ENCODE measurements around the gene PPP6R2.
"Not testable (repeated sequence)": the region's sequence is repeated elsewhere in the genome, so short reads cannot be mapped to it uniquely, and the experiment has no call there.

Gene PPP6R2

DNA sequence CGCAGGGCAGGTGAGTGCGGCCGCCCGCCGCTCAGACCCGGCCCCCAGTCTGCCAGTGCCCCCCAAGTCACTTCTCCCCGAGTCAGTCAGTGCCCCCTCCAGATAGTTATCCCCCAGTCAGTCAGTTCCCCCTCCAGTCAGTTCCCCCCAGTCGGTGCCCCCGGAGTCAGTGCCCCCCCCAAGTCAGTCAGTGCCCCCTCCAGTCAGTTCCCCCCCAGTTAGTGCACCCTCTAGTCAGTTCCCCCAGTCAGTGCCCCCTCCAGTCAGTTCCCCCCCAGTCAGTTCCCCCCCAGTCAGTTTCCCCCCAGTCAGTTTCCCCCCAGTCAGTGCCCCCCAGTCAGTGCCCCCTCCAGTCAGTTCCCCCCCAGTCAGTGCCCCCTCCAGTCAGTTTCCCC is 411 bp downstream of the PPP6R2 start:
- DNase-seq (ENCODE audit: low read depth) = no peak

GRCh38 chr22:50346470-50346869 is 3.3 kb downstream of the PPP6R2 start:
- no peak for DNase-seq (ENCODE audit: low read depth)

DNA sequence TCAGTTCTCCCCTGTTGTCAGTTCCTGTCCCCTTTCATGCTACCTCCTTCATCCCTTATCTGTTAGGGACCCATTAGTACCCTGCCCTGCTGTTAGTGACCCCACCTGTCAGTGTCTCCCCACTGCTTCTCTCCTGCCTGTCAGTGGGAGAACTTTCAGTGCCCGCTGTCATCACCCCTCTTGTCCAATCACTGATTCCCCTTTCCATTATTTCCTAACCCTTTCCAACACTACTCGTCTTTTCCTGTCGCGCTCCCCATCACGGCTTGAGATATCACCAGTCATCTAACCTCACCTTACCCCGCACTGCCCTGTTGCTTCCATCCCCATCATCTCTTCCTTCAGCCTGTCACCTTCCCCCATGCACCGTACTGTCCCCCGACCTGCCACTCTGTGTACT is 4.0 kb downstream of the PPP6R2 start:
- DNase-seq (ENCODE audit: low read depth) = no peak

GRCh38 chr22:50348058-50348457 is 4.9 kb downstream of the PPP6R2 start:
- no peak for DNase-seq (ENCODE audit: low read depth)

GRCh38 chr22:50356186-50356585 is 13.1 kb downstream of the PPP6R2 start:
- DNase-seq (ENCODE audit: low read depth) = no peak

- DNase-seq (ENCODE audit: low read depth) = no peak
Observed at GRCh38 chr22:50357222-50357621, 14.1 kb downstream of the PPP6R2 start.

- no peak for DNase-seq (ENCODE audit: low read depth)
Observed at GRCh38 chr22:50357756-50358155, 14.6 kb downstream of the PPP6R2 start.

- no peak for DNase-seq (ENCODE audit: low read depth)
Observed at GRCh38 chr22:50360578-50360977, 17.5 kb downstream of the PPP6R2 start.

GRCh38 chr22:50361222-50361621 is 18.1 kb downstream of the PPP6R2 start:
- no peak for DNase-seq (ENCODE audit: low read depth)

DNA sequence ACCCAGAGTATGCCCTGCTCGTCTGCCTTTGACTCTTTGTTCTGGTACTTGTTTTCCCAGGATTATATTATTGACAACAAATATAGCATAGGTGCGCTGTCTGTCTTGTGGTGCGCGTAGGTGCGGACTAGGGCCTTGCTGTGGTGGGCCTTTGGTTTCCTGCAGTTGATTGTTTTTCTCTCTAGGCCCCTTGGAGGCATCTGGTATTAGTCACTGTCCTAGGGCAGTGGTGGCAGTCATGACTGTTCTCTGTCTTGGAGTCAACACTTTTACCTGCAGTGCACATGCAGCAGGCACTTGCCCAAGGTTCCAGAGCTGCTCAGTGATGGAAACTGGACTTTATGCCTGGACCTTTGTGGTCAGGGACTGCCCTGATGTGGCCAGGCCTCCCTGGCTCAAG is 18.6 kb downstream of the PPP6R2 start:
- no peak for DNase-seq (ENCODE audit: low read depth)

DNA sequence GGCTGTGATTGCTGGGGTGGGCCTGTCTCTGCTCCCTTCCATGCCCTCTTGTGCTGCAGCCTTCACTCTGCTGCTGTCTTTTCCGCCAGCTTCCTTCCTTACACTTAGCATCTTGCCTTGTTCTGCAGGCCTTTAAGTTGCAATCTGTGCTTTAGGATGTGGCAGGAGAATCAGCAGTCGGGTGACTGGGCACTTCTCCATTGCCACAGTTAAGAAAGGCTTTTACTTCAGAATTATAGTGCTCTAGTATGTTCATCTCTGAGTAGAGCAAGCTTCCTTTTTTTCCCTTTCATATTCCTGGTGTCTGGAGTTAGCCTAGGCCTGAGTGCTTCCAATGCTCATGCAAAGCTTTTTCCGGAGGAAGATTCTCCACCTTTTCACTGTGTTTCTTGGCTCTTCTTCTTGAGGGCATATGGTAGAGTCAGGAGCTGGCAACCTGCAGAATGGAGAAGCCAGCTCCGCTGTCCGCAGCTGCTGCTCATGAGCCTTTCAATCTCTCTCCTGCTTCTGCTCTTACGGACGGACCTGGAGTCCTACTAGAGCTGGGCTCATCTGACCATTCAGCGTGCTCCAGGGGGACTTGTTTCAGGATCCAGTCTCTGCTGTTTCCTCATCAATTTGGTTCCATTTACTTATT is 20.2 kb downstream of the PPP6R2 start:
- DNase-seq (ENCODE audit: low read depth) = no peak

DNA sequence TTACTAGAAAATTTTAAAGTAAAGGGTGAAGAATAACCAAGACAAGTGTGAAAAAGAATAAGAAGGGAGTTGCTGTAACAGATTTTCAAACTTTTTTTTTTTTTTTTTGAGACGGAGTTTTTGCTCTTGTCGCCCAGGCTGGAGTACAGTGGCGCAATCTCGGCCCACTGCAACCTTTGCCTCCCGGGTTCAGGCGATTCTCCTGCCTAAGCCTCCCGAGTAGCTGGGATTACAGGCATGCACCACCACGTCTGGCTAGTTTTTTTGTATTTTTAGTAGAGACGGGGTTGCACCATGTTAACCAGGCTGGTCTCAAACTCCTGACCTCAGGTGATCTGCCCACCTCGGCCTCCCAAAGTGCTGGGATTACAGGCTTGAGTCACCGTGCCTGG is 20.7 kb downstream of the PPP6R2 start:
- not testable (repeated sequence) for DNase-seq (ENCODE audit: low read depth)

GRCh38 chr22:50367778-50368500 is 24.8 kb downstream of the PPP6R2 start:
- no peak for DNase-seq (ENCODE audit: low read depth)

DNA sequence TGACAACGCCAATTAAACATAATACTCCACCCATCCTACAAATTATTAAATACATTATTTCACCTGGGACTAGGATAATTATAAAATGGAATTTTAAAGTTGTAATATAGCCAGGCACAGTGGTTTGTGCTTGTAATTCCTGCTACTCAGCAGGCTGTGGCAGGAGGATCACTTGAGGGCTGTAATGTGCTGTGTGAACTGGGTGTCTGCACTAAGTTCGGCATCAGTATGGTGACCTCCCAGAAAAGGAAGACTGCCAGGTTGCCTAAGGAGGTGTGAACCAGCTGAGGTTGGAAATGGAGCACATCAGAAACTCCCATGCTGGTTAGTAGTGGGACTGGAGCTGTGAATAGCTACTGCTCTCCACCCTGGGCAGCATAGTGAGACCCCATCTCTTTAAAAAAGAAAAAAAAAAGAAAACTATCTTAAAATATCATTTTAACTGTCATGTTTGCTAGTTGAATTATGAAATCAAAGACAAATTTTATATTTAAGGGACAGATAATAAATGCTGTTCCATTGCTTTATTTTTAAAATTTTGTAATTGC is 28.0 kb downstream of the PPP6R2 start:
- no peak for DNase-seq (ENCODE audit: low read depth)

DNA sequence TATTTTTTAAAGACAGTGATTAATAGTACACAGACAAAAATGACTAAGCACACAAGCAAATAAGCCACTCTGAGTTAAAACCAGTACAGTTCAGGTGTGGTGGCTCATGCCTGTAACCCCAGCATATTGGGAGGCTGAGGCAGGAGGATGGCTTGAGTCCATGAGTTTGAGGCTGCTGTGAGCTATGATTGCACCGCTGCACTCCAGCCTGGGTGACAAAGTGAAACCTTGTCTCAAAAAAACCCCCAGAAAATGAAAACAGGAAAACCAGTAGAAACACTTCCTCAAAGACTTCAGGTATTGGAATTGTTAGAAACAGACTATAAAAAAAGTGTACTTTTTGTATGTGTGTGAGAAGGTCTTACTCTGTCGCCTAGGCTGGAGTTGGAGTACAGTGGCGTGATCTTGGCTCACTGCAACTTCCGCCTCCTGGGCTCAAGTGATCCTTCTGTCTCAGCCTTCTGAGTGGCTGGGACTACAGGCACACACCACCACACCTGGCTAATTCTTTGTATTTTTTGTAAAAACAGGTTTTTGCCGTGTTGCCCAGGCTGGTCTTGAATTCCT is 33.0 kb downstream of the PPP6R2 start:
- no peak for DNase-seq (ENCODE audit: low read depth)

DNA sequence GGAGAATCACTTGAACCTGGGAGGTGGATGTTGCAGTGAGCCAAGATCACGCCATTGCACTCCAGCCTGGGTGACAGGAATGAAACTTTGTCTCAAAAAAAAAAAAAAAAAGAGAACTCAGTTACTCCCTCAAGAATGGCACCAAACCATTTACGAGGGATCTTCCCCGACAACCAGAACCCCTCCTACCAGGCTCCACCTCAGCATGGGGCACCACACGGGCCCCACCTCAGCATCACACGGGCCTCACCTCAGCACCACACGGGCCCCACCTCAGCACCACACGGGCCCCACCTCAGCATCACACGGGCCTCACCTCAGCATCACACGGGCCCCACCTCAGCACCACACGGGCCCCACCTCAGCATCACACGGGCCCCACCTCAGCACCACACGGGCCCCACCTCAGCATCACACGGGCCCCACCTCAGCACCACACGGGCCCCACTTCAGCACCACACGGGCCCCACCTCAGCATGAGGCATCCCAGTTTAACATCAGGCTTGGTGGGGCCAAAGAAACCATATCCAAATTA is 38.0 kb downstream of the PPP6R2 start:
- not testable (repeated sequence) for DNase-seq (ENCODE audit: low read depth)

DNA sequence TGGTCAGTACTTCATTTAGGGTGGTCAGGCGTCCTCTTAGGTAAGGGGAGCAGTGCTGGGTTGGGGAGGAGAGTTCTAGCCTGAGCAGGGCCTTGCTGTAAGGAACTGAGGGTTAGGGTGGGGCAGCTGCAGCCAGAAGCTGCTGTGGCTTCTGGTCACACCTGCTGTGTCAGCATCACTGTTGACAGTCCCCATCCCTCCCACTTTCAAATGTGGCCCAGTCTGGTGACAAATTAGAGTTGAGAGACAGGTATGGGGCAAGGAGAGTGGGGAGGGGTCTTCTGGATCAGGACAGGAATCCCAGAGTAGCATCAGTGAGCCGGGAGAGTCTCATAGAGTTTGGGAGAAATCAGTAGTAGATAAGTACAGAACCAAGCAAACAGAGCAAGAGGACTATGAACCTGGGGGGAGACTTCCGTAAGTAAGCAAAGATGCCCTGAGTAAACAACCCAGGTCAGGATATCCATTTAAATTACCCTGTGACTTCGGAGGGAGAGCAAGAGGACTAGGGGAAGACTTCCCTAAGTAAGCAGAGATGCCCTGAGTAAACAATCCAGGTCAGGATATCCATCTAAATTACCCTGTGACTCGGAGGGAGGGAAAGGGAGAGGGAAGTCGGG is 53.7 kb downstream of the PPP6R2 start:
- DNase-seq (ENCODE audit: low read depth) = no peak

- DNase-seq (ENCODE audit: low read depth) = not testable (repeated sequence)
Observed at GRCh38 chr22:50397371-50398060, 54.4 kb downstream of the PPP6R2 start.

DNA sequence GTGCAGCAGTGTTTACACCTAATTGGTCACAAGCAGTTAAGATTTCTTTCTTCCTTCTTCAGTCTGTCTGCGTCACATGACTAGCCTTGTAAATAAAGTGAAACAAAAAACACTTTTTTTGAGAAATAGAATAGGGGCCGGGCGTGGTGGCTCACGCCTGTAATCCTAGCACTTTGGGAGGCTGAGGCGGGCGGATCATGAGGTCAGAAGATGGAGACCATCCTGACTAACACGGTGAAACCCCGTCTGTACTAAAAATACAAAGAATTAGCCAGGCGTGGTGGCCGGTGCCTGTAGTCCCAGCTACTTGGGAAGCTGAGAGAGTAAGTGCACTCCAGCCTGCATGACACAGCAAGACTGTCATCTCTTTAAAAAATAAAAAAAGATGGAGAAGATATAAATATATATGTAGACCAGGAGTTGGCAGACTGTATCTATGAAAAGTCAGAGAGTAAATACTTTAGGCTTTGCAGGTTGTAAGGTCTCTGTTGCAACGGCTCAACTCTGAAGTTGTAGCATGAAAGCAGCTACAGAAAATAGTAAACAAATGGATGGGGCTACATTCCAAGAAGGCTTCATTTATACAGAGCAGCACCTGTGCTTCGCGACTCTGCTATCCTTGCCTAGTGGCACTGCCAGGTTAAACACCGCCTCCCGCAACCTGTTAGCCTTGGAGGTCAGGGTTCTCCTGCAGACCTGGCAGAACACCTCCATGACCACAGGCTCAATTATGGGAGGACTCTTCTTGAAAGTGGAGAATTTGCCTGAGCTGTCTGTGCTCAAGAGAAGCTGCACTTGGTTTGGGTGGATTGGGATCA is 55.9 kb downstream of the PPP6R2 start:
- no peak for DNase-seq (ENCODE audit: low read depth)

DNA sequence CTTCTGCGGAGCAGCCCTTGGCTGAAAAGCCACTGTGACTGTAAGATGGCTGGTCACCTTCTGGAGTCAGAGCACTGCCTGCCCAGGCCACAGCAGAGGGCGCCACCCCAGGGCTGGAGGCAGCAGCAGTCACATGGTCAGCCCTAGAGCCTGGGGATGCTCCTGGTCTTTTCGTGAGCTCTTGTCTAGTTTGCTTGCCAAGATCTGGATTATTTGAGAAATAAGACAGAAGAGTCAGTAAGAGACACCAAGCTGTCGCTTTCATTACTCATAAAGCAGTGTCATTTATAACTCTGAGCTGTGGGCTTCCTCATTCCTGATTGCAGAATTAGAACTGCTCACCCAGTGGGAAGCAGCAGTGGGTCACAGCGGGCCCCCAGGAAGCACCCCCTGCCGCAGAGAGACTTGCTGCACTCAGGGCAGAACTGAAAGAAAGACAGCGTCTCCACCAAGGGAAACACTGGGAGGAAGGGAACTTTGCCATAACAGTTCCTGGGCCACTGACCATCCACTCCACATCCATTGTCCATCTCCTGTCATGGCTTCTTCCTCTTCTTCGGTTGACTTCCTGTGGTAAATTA is 56.7 kb downstream of the PPP6R2 start:
- peak; percentile 29 for DNase-seq (ENCODE audit: low read depth)

GRCh38 chr22:50400406-50400805 is 57.3 kb downstream of the PPP6R2 start:
- no peak for DNase-seq (ENCODE audit: low read depth)
